Parathyroid adenoma (tissue), 2 donors: Measurements from ENCODE around the gene MINDY4.

Experiments used
- H2AFZ ChIP-seq: fragments of 300-600 bp; sonication (generic); one replicate; pipeline ENCODE4 v1.7.0; 2017; ENCODE audit warnings: antibody characterized with exemption, mild to moderate bottlenecking
- H3K27ac ChIP-seq: fragments of 300-600 bp; sonication (generic); one replicate; pipeline ENCODE4 v1.7.0; 2017
- H3K27me3 ChIP-seq: fragments of 300-600 bp; sonication (generic); one replicate; pipeline ENCODE4 v1.7.0; 2017; ENCODE audit warnings: low read length; ENCODE audit not compliant: control insufficient read depth, insufficient read depth
- H3K36me3 ChIP-seq: fragments of 300-600 bp; sonication (generic); one replicate; pipeline ENCODE4 v1.7.0; 2017; ENCODE audit warnings: low read length; ENCODE audit not compliant: control insufficient read depth, insufficient read depth
- H3K4me1 ChIP-seq: fragments of 300-600 bp; sonication (generic); one replicate; pipeline ENCODE4 v1.7.0; 2017; ENCODE audit warnings: control low read depth
- H3K4me2 ChIP-seq: fragments of 300-600 bp; sonication (generic); one replicate; pipeline ENCODE4 v1.7.0; 2017; ENCODE audit warnings: low read length
- H3K4me3 ChIP-seq: fragments of 300-600 bp; sonication (generic); one replicate; pipeline ENCODE4 v1.7.0; 2017; ENCODE audit warnings: low read depth, low read length
- H3K79me2 ChIP-seq: fragments of 300-600 bp; sonication (generic); one replicate; pipeline ENCODE4 v1.7.0; 2017; ENCODE audit warnings: control low read depth
- H3K9ac ChIP-seq: fragments of 300-600 bp; sonication (generic); one replicate; pipeline ENCODE4 v1.7.0; 2017; ENCODE audit warnings: mild to moderate bottlenecking
- H3K9me3 ChIP-seq: fragments of 300-600 bp; sonication (generic); one replicate; pipeline ENCODE4 v1.7.0; 2017; ENCODE audit warnings: low read length; ENCODE audit not compliant: control insufficient read depth
- TF ChIP-seq, protein P1 (sequence below): fragments of 300-600 bp; sonication (generic); IDR thresholded peaks from one replicate; pipeline ENCODE4 v1.7.0; 2017; ENCODE audit warnings: antibody characterized with exemption, mild to moderate bottlenecking
- donor health status: primary hyperparathyroidism.

Gene MINDY4

DNA sequence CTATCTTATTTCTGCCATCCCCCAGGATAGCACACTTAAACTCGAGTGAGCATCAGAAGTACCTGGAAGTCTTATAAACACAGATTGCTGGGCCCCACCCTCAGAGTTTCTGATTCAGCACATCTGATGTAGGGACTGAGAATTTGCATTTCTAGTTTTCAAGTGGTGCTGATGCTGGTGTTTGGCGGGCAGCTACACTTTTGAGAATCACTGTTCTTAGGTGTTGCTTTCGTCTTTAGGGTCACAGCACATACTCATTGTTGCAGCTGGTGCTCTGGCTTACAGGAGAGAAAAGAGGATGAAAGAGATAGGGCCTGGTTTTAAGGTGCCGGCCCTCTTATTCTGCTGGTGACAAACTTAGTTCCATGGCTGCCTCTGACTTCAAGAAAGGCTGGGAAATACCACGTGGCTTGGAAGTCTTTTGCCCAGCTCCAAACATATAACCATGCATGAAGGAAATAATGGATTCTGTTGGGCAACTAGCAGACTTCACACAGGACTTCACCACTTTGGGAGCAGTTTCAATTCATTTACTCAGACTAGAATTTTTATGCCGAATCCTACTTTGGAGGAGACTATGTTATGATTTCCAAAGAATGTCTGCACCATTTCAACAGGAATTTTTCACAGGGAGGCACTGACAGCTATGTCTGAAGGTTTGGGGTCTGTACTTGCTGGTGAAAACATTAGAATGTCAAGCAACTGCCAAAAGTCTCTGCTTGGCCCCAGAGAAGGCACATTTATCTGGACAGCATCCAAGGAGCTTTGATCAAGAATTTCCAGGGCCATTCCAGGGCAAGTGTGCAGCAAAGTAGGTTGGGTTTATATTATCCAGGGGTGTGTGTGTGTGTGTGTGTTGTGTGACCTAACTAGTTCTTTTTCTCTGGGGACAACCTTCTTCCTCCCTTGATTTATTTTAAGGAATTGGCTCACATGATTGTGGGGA, 6.9 kb upstream of the MINDY4 start:
- Histone ChIP-seq H3K4me3 (peak overlapping the region; percentile 4), H3K36me3 (no peaks in the 10 kb centered on the region), H3K9me3 (no peaks in the 10 kb centered on the region), H3K27me3 (no peaks in the 10 kb centered on the region), H3K4me1 (no peaks in the 10 kb centered on the region), H3K4me2 (no peak overlapping the region), H3K79me2 (no peaks in the 10 kb centered on the region), H3K27ac (peak overlapping the region; percentile 12), H2AFZ (no peak overlapping the region), H3K9ac (no peak overlapping the region)
- TF ChIP-seq, protein P1, sequence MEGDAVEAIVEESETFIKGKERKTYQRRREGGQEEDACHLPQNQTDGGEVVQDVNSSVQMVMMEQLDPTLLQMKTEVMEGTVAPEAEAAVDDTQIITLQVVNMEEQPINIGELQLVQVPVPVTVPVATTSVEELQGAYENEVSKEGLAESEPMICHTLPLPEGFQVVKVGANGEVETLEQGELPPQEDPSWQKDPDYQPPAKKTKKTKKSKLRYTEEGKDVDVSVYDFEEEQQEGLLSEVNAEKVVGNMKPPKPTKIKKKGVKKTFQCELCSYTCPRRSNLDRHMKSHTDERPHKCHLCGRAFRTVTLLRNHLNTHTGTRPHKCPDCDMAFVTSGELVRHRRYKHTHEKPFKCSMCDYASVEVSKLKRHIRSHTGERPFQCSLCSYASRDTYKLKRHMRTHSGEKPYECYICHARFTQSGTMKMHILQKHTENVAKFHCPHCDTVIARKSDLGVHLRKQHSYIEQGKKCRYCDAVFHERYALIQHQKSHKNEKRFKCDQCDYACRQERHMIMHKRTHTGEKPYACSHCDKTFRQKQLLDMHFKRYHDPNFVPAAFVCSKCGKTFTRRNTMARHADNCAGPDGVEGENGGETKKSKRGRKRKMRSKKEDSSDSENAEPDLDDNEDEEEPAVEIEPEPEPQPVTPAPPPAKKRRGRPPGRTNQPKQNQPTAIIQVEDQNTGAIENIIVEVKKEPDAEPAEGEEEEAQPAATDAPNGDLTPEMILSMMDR, result no peak

DNA sequence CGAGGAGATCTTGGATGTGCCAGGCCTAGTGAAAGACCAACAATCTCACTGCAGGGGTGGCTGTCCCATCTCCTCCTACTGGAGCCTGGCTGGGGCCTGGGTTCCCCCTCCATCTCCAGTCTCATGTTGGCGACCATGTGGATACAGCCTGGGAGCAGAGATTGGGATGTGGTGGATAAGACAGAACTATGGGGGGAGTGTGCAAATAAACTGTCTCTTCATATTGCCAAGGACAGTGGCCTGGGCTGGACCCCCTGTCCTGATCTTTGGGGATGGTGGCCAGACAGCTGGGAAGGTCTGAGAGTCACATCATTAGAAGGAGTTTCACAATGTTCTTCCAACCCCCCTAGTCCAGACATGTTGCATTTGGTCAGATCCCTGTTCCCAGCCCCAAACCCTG, 5.8 kb upstream of the MINDY4 start:
- Histone ChIP-seq H3K36me3 (no peaks in the 10 kb centered on the region), H3K4me1 (no peaks in the 10 kb centered on the region), H3K9ac (no peak overlapping the region), H3K27ac (no peak overlapping the region), H2AFZ (no peak overlapping the region), H3K4me2 (no peak overlapping the region), H3K27me3 (no peaks in the 10 kb centered on the region), H3K4me3 (no peak overlapping the region), H3K9me3 (no peaks in the 10 kb centered on the region), H3K79me2 (no peaks in the 10 kb centered on the region)
- TF ChIP-seq, protein P1, result no peak

- no peak overlapping the region for H3K9ac ChIP-seq
- H3K4me1 ChIP-seq, result no peaks in the 10 kb centered on the region
- H3K27me3 ChIP-seq, result no peaks in the 10 kb centered on the region
- peak overlapping the region; percentile 94 for H3K4me2 ChIP-seq
- H3K79me2 ChIP-seq, result peaks cover 4% of the 10 kb centered on the region
- peak overlapping the region; percentile 81 for H3K4me3 ChIP-seq
- TF ChIP-seq, protein P1, result no peak
- peak overlapping the region; percentile 66 for H3K27ac ChIP-seq
- no peaks in the 10 kb centered on the region for H3K36me3 ChIP-seq
- H2AFZ ChIP-seq, result peak overlapping the region; percentile 99
- H3K9me3 ChIP-seq, result no peaks in the 10 kb centered on the region
These were observed 408 bp upstream of the MINDY4 start for GRCh38 chr7:30770845-30771173.

- H3K9me3 ChIP-seq, result no peaks in the 10 kb centered on the region
- H3K27me3 ChIP-seq, result no peaks in the 10 kb centered on the region
- peaks cover 7% of the 10 kb centered on the region for H3K79me2 ChIP-seq
- H3K4me3 ChIP-seq, result peak overlapping the region; percentile 81
- peak overlapping the region; percentile 99 for H2AFZ ChIP-seq
- no peaks in the 10 kb centered on the region for H3K4me1 ChIP-seq
- H3K27ac ChIP-seq, result peak overlapping the region; percentile 66
- TF ChIP-seq, protein P1, result no peak
- H3K9ac ChIP-seq, result no peak overlapping the region
- H3K4me2 ChIP-seq, result peak overlapping the region; percentile 94
- no peaks in the 10 kb centered on the region for H3K36me3 ChIP-seq
These were observed 736 bp downstream of the MINDY4 start for GRCh38 chr7:30771880-30772425.
